NCI-H2196 (cell line): ENCODE results near the gene SYNM.

Experiments
- DNase-seq: peaks from one replicate; lab custom pipeline; 2025; ENCODE audit not compliant: unreplicated experiment; lab: John Stamatoyannopoulos, UW

SYNM gene

DNA sequence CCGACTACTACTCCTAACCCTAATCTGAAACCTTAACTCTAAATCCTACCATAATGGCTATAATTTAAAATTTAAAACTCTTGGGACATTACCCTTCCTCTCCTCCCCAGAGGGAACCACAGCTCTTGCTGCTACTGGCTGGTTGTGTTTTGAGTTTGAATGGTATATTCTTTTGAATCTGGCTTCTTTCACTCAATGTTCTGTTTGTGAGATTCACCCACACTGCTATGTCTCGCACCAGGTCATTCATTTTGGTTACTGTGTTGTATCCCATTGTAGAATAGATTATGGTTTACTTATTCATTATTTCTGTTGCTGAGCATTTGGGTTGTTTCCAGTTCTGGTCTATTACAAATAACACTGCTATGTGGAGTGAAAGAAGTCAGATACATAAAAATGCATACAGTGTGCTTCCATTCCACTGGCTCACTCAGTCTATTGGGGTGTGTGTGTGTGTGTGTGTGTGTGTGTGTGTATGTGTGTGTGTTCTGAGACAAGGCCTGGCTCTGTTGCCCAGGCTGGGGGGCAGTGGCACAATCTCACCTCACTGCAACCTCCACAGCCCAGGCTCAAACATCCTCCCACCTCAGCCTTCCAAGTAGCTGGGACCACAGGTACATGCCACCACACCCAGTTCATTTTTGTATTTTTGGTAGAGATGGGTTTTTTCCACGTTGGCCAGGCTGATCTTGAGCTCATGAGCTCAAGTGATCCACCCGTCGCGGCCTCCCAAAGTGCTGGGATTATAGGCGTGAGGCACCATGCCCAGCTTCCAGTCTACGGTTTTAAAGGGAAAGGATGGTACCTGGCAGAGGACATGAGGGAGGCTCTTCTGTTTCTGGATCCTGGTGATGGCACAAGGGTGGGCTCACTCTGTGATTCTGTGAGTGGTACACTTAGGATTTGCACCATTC, 19.2 kb upstream of the SYNM start:
- no peak for DNase-seq

- DNase-seq = no peak
These were observed 18.6 kb upstream of the SYNM start for GRCh38 chr15:99086327-99086667.

GRCh38 chr15:99087405-99087943, 17.4 kb upstream of the SYNM start:
- no peak for DNase-seq

- DNase-seq = no peak
These were observed 14.7 kb upstream of the SYNM start for GRCh38 chr15:99090011-99090699.

DNA sequence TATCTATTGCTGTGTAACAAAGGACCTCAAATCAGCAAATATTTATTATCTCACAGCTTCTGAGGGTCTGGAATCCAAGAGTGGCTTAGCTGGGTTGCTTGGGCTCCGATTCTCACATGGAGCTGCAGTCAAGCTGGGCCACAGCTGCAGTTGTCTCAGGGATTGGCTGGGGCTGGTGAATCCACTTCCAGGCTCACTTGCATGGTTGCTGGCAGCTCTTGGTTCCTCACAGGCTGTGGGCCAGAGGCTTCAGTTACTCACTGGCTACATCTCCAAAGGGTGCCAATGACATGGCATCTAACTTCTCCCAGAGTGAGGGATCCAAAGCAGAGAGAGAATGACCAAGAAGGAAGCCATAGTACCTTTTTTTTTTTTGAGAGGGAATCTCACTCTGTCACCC, 13.9 kb upstream of the SYNM start:
- no peak for DNase-seq

DNA sequence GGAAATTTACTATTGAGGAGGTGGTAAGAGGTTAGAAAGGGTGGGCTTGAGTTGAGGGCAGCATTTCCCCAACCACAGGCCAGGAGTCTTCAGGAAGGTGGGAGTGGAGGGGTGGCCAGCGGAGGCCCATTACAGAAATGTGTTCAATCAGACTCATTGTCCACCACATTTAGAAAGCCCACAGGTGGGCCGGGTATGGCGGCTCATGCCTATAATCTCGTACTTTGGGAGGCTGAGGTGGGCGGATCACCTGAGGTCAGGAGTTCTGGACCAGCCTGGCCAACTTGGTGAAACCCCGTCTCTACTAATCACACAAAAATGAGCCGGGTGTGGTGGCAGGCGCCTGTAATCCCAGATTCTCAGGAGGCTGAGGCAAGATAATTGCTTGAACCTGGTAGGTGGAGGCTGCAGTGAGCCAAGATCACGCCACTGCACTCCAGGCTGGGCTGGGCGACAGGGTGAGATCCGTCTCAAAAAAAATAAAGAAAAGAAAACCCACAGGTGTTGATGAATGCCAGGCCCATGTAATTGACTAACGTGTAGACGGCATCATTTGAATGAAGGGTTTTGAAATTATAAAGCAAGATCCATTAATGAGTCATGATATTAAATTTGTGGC, 12.2 kb upstream of the SYNM start:
- DNase-seq = no peak

- no peak for DNase-seq
These were observed 9.3 kb upstream of the SYNM start for GRCh38 chr15:99095626-99096025.

- no peak for DNase-seq
These were observed 8.5 kb upstream of the SYNM start for GRCh38 chr15:99096173-99096893.

DNA sequence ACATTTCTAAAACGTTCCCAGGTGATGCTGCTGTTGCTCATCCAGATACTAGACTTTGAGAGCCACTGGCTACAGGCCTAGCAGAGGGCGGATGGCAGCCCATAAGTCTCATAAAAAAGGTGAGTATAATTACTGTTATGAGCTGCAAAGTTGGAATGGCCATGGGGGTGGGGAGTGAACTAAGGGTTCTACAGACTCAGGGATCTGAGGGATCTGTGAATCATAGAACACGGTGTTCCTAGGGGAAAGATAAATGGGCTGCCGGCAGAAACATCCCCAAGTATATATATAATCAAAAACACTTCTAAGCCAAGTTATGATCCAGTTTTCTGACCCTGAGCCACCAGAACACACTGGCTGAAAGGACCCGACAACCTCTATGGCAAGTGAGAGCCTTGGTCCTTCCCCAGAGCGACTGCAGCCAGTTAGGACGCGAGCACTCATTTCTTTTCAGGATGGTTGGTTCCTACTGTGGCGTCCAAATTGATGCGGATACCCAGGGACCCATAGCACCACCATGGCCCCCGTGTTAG, 7.9 kb upstream of the SYNM start:
- DNase-seq = no peak

DNA sequence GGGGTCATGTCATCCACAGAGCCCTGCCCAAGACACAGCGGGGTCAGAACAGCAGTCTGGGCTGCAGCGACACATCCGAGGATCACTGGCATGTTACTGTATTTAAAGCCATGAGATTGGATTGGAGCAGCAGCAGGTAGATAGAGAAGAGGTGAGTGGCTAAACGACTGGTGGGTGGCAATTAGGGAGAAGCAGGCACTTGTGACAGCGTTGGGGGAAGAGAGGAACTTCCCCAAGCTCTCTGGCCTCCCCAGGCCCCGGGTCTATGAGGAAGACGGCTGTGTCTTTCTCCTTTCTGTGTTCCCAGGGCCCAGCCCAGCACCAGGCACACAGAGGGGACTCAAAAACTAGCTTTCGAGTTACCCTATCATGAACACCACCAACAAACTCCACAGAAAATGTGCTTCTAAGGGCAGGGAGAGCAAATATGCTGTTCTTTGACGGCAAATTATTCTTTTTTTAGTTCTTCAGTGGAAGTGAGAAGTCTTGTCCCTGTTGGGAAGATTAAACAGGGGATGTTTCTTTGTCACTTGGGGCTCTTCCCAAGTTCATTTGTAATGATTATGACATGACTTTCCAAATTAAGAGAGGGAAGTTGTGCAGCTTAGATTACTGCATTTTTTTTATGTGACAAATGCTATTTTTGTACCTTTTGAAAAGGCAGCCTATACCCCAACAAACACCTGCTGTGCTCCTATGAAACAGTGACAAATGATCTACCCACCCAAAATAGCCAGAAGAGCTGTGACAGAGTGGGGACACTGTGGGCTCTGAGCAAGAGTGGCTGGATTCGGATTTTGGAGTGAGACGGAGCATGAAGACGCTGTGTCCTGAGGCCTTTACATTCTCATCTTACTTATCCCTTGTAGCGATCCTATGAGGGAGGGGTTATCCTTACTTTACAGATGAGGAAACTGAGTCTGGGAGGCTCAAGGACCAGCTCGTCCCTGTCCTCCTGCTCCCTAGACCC, 7.2 kb upstream of the SYNM start:
- no peak for DNase-seq

GRCh38 chr15:99098426-99098825, 6.5 kb upstream of the SYNM start:
- DNase-seq = no peak

DNA sequence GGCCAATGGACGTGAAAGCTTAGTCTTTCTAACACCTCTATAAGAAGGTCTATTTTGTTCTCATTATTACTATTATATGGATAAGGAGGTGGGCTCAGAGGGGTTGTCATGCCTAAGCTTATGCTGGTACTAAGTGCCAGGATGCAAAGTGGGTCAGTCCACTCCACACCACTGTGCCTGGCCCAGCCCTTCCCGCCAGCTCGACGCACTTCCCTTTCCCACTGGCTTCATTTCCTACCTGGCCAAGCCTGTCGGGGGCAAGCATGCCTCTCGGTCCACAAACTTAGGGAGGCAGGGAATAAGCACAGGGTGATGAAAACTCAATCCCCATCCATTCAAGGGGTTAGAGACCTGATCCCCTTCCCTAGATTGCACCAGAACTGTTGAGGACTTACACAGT, 5.9 kb upstream of the SYNM start:
- no peak for DNase-seq

- no peak for DNase-seq
These were observed 5.2 kb upstream of the SYNM start for GRCh38 chr15:99099661-99100060.

GRCh38 chr15:99100245-99101173, 4.4 kb upstream of the SYNM start:
- DNase-seq = peak; percentile 66

GRCh38 chr15:99101501-99101900, 3.4 kb upstream of the SYNM start:
- DNase-seq = no peak

DNA sequence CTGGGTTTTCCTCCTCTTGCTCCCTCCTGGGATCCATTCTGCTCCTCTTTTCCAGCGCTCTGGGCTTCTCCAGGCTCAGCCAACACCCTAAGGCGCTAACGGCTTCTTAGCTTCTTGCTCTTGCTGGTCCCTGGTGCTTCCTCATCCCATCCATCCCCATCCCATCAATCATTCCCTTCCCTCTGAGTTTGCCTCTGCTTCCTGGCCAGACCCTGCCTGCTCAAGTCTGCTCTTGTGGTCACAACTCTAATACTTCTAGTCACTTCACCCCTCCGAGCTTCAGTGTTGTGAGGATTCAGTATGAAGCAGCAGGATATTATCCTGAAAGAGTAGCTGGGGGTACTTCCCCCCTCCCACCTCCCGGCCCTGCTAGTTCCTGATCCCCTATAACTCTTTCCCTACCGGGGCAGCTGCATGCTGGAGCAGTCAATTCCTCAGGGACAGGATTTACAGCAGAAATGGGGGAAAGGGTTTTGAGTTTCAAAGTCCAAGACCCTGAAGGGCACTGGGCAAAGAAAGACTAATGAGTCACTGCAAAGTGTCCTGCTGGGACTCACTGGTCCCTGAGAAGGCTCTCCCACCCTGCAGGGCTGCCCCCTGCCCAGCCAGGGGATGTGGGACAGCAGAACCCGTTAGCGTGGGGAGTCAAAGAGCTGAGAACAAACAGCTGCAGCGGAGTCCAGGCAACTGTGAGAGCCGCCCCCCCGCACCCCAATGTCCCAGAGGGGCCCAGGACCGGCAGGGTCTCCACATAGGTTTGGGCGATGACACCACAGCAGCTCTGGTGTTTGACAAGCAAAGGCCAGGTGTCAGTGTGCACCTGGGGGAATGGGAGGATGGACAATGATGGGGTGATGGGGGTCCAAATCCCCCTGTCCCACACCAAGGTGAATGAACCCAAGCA, 2.3 kb upstream of the SYNM start:
- no peak for DNase-seq

- DNase-seq = no peak
These were observed 1.6 kb upstream of the SYNM start for GRCh38 chr15:99103279-99103678.
